ENCODE measurements around the gene KLF6.
A peak's percentile ranks its signal among the peaks of the same experiment; 100 is the strongest.

Gene KLF6

GRCh38 chr10:3766046-3766756 is 18.8 kb downstream of the KLF6 start:
- H3K27ac ChIP-seq (ENCODE audit: low read depth, low read length), result peak overlapping the region; percentile 21
- H3K9ac ChIP-seq (ENCODE audit: low read length in 5 of 5), result no peak overlapping the region
- H3K36me3 ChIP-seq (ENCODE audit: control insufficient read depth in 5 of 5, insufficient read depth in 5 of 5, low read length in 5 of 5), result no peaks in the 10 kb centered on the region
- H3K4me1 ChIP-seq (ENCODE audit: control insufficient read depth in 5 of 5, insufficient read depth in 5 of 5, low read length in 5 of 5), result peaks cover 0 to 28% (median 21%) of the 10 kb centered on the region in 5 donors
- H3K4me3 ChIP-seq (ENCODE audit: low read depth in 1 of 5, low read length in 5 of 5), result peak overlapping the region in 1 of 5 donors; percentile 8
- H3K27me3 ChIP-seq (ENCODE audit: control insufficient read depth in 5 of 5, insufficient read depth in 4 of 5, low read length in 5 of 5), result no peaks in the 10 kb centered on the region
- H3K9me3 ChIP-seq (ENCODE audit: control insufficient read depth in 5 of 5, low read length in 5 of 5), result no peaks in the 10 kb centered on the region

GRCh38 chr10:3765146-3765545 is 19.9 kb downstream of the KLF6 start:
- Histone ChIP-seq H3K27ac (ENCODE audit: low read depth, low read length) (no peak overlapping the region), H3K9ac (ENCODE audit: low read length in 5 of 5) (no peak overlapping the region), H3K4me3 (ENCODE audit: low read depth in 1 of 5, low read length in 5 of 5) (no peak overlapping the region), H3K36me3 (ENCODE audit: control insufficient read depth in 5 of 5, insufficient read depth in 5 of 5, low read length in 5 of 5) (no peaks in the 10 kb centered on the region), H3K4me1 (ENCODE audit: control insufficient read depth in 5 of 5, insufficient read depth in 5 of 5, low read length in 5 of 5) (peaks cover 0 to 28% (median 21%) of the 10 kb centered on the region in 5 donors), H3K27me3 (ENCODE audit: control insufficient read depth in 5 of 5, insufficient read depth in 4 of 5, low read length in 5 of 5) (no peaks in the 10 kb centered on the region), H3K9me3 (ENCODE audit: control insufficient read depth in 5 of 5, low read length in 5 of 5) (no peaks in the 10 kb centered on the region)

DNA sequence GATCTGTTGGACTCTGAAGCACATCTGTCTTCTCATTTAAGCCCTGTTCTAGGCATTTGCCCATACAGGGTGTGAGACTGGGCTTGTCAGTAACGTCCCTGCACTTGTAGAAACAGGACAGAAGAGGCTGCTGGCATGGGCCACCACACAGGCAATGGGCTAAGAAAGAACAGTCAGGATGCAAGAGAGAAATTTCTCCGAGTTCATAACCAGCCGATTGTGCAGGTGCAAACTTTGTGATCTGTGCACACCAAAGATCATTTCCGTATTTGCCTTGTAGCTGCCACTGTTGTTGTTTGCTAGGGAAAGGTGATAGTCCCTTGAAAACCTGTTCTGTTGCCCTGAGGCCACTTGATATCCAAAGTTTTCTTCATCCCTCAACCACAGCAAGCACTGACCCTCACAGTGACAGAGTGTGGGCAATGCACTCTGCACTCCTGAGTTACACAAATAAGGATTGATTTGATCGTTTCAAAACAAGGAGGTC is 20.3 kb downstream of the KLF6 start:
- Histone ChIP-seq H3K4me3 (ENCODE audit: low read depth in 1 of 5, low read length in 5 of 5) (no peak overlapping the region), H3K4me1 (ENCODE audit: control insufficient read depth in 5 of 5, insufficient read depth in 5 of 5, low read length in 5 of 5) (peaks cover 0 to 28% (median 21%) of the 10 kb centered on the region in 5 donors), H3K9me3 (ENCODE audit: control insufficient read depth in 5 of 5, low read length in 5 of 5) (no peaks in the 10 kb centered on the region), H3K27ac (ENCODE audit: low read depth, low read length) (no peak overlapping the region), H3K36me3 (ENCODE audit: control insufficient read depth in 5 of 5, insufficient read depth in 5 of 5, low read length in 5 of 5) (no peaks in the 10 kb centered on the region), H3K27me3 (ENCODE audit: control insufficient read depth in 5 of 5, insufficient read depth in 4 of 5, low read length in 5 of 5) (no peaks in the 10 kb centered on the region), H3K9ac (ENCODE audit: low read length in 5 of 5) (no peak overlapping the region)

DNA sequence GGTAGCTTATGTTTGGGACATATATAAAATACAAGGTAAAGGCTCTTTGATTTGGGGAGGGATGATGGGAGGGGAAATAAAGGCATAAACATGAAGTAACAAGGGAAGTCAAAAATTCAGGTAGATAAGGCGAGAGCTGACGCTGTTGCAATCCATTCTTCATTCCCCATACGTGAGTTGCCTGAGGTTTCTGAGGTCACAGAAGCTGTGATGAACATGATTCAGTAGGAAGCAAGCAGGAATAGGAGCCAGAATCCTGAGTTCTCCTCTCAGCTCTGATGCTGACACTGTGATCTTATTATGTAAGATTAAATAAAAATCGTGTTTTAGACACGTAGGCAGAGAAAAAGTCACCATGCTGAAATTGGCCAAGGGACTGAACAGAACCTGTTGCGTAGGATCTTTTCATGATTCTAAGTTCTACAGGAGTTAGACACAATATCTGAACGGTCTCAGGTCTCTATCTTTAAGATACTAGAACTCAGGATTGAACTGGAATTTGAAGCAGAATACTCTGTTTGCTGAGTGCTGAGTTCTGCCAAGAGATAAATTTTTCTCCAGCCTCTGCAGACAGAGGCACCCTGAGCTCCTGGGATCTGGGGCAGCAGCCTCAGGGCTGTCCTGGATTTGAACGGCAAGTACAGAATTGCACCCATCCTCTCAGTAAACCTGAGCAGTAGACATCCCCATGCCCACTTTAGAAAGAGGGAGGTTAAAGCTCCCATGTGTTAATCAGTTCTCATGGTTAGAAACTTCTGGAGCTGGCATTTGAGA is 21.0 kb downstream of the KLF6 start:
- Histone ChIP-seq H3K4me1 (ENCODE audit: control insufficient read depth in 5 of 5, insufficient read depth in 5 of 5, low read length in 5 of 5) (peaks cover 0 to 28% (median 21%) of the 10 kb centered on the region in 5 donors), H3K27ac (ENCODE audit: low read depth, low read length) (no peak overlapping the region), H3K4me3 (ENCODE audit: low read depth in 1 of 5, low read length in 5 of 5) (no peak overlapping the region), H3K27me3 (ENCODE audit: control insufficient read depth in 5 of 5, insufficient read depth in 4 of 5, low read length in 5 of 5) (no peaks in the 10 kb centered on the region), H3K36me3 (ENCODE audit: control insufficient read depth in 5 of 5, insufficient read depth in 5 of 5, low read length in 5 of 5) (no peaks in the 10 kb centered on the region), H3K9me3 (ENCODE audit: control insufficient read depth in 5 of 5, low read length in 5 of 5) (no peaks in the 10 kb centered on the region), H3K9ac (ENCODE audit: low read length in 5 of 5) (no peak overlapping the region)

DNA sequence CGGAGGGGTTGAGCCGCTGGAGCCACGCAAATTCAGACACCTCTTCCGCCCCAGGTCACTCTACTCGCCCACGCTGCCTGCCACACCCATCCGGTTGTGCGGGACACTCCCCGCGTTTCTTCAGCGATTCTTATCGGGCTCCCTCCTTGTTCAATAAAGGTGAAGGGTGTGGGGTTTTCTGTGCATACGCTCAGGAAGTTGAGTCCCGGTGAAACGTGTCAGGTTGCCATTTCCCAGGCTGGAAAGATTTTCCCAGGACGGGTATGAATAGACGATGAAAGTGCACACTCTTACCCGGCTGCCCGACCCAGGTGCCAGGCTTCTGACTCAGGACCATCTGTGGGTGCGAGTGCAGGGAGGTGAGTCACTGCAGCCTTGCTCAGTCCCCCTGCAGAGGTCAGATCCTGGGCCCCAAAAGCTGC is 22.0 kb downstream of the KLF6 start:
- Histone ChIP-seq H3K27ac (ENCODE audit: low read depth, low read length) (no peak overlapping the region), H3K36me3 (ENCODE audit: control insufficient read depth in 5 of 5, insufficient read depth in 5 of 5, low read length in 5 of 5) (no peaks in the 10 kb centered on the region), H3K9ac (ENCODE audit: low read length in 5 of 5) (no peak overlapping the region), H3K4me3 (ENCODE audit: low read depth in 1 of 5, low read length in 5 of 5) (no peak overlapping the region), H3K27me3 (ENCODE audit: control insufficient read depth in 5 of 5, insufficient read depth in 4 of 5, low read length in 5 of 5) (no peaks in the 10 kb centered on the region), H3K4me1 (ENCODE audit: control insufficient read depth in 5 of 5, insufficient read depth in 5 of 5, low read length in 5 of 5) (peaks cover 0 to 28% (median 21%) of the 10 kb centered on the region in 5 donors), H3K9me3 (ENCODE audit: control insufficient read depth in 5 of 5, low read length in 5 of 5) (no peaks in the 10 kb centered on the region)

GRCh38 chr10:3762309-3762708 is 22.7 kb downstream of the KLF6 start:
- H3K36me3 ChIP-seq (ENCODE audit: control insufficient read depth in 5 of 5, insufficient read depth in 5 of 5, low read length in 5 of 5), result no peaks in the 10 kb centered on the region
- H3K4me3 ChIP-seq (ENCODE audit: low read depth in 1 of 5, low read length in 5 of 5), result no peak overlapping the region
- H3K27me3 ChIP-seq (ENCODE audit: control insufficient read depth in 5 of 5, insufficient read depth in 4 of 5, low read length in 5 of 5), result no peaks in the 10 kb centered on the region
- peaks cover 0 to 28% (median 21%) of the 10 kb centered on the region in 5 donors for H3K4me1 ChIP-seq (ENCODE audit: control insufficient read depth in 5 of 5, insufficient read depth in 5 of 5, low read length in 5 of 5)
- H3K9ac ChIP-seq (ENCODE audit: low read length in 5 of 5), result no peak overlapping the region
- H3K27ac ChIP-seq (ENCODE audit: low read depth, low read length), result no peak overlapping the region
- no peaks in the 10 kb centered on the region for H3K9me3 ChIP-seq (ENCODE audit: control insufficient read depth in 5 of 5, low read length in 5 of 5)

DNA sequence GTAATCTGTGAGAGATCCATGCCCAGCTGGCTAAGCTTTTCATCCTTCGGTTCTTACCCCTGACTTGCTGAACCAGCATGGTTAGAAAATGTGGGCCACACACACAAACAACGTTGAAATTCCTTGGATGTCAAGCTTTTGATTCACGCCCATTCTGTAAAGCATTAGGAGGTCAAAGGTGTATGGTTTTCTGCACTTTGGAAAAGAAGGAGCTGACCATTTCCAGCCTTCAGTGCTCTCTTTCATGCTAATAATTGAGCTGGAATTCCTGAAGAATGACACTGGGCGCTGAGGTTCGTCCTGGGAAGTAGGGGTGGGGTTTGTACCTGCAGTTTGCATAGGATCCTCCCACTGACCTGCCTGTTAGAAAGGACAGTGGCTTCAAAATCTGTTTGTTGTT is 23.1 kb downstream of the KLF6 start:
- Histone ChIP-seq H3K27me3 (ENCODE audit: control insufficient read depth in 5 of 5, insufficient read depth in 4 of 5, low read length in 5 of 5) (no peaks in the 10 kb centered on the region), H3K36me3 (ENCODE audit: control insufficient read depth in 5 of 5, insufficient read depth in 5 of 5, low read length in 5 of 5) (no peaks in the 10 kb centered on the region), H3K4me3 (ENCODE audit: low read depth in 1 of 5, low read length in 5 of 5) (no peak overlapping the region), H3K4me1 (ENCODE audit: control insufficient read depth in 5 of 5, insufficient read depth in 5 of 5, low read length in 5 of 5) (peaks cover 0 to 28% (median 21%) of the 10 kb centered on the region in 5 donors), H3K9me3 (ENCODE audit: control insufficient read depth in 5 of 5, low read length in 5 of 5) (no peaks in the 10 kb centered on the region), H3K9ac (ENCODE audit: low read length in 5 of 5) (no peak overlapping the region), H3K27ac (ENCODE audit: low read depth, low read length) (no peak overlapping the region)

DNA sequence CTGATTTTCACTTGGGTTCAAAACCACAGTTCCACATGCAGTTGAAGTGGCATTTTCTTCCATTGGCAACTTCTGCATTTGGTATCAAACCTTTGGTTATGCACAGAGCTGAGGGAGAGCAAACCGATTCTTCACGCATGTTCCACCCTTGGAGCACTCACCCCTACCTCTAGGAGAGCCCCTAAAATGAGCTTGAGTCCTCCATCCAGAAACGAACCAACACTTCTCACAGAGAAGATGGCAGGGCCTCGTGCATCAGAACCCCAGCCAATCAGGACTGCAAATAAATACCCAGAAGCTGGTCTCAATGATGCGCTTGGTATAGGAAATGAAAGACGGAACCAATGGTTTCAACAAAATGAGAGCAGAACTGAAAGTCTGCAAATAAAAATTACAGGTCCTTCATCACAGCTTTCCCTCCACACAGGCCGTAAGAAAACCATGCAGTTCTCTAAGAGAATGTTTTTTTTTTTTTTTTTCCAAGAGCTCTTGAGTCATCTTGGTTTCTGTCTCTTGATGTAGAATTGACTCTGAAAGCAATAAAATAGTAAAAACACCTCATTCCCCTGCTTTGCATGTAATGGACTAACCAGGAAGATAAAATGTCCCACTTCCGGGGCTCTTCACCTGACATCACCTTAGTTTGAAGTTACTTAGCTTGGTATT is 23.9 kb downstream of the KLF6 start:
- no peaks in the 10 kb centered on the region for H3K9me3 ChIP-seq (ENCODE audit: control insufficient read depth in 5 of 5, low read length in 5 of 5)
- no peak overlapping the region for H3K27ac ChIP-seq (ENCODE audit: low read depth, low read length)
- no peaks in the 10 kb centered on the region for H3K36me3 ChIP-seq (ENCODE audit: control insufficient read depth in 5 of 5, insufficient read depth in 5 of 5, low read length in 5 of 5)
- H3K4me3 ChIP-seq (ENCODE audit: low read depth in 1 of 5, low read length in 5 of 5), result no peak overlapping the region
- peaks cover 0 to 25% (median 19%) of the 10 kb centered on the region in 5 donors for H3K4me1 ChIP-seq (ENCODE audit: control insufficient read depth in 5 of 5, insufficient read depth in 5 of 5, low read length in 5 of 5)
- H3K27me3 ChIP-seq (ENCODE audit: control insufficient read depth in 5 of 5, insufficient read depth in 4 of 5, low read length in 5 of 5), result no peaks in the 10 kb centered on the region
- no peak overlapping the region for H3K9ac ChIP-seq (ENCODE audit: low read length in 5 of 5)

DNA sequence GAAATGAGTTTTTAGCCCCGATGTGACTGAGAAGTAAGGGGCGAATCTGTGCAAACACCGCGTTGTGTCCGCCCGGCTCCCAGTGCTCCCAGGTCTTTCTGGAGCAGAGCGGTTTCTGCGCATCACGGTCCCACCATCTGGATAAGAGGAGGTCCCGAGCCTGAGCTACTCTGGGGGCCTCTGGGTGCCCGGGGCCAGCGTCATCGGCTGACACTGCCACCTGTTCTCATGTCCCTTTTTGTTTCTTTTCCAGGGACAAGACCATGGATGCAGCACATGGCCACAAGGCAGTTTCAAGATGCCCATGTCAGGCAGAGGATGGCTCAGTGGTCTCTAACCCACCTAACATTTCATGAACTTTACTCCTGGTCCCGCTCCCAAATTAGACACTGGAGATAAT is 24.9 kb downstream of the KLF6 start:
- H3K27me3 ChIP-seq (ENCODE audit: control insufficient read depth in 5 of 5, insufficient read depth in 4 of 5, low read length in 5 of 5), result no peaks in the 10 kb centered on the region
- H3K27ac ChIP-seq (ENCODE audit: low read depth, low read length), result no peak overlapping the region
- H3K4me3 ChIP-seq (ENCODE audit: low read depth in 1 of 5, low read length in 5 of 5), result no peak overlapping the region
- H3K36me3 ChIP-seq (ENCODE audit: control insufficient read depth in 5 of 5, insufficient read depth in 5 of 5, low read length in 5 of 5), result no peaks in the 10 kb centered on the region
- H3K9ac ChIP-seq (ENCODE audit: low read length in 5 of 5), result no peak overlapping the region
- H3K9me3 ChIP-seq (ENCODE audit: control insufficient read depth in 5 of 5, low read length in 5 of 5), result no peaks in the 10 kb centered on the region
- peaks cover 0 to 20% (median 14%) of the 10 kb centered on the region in 5 donors for H3K4me1 ChIP-seq (ENCODE audit: control insufficient read depth in 5 of 5, insufficient read depth in 5 of 5, low read length in 5 of 5)

- H3K27me3 ChIP-seq (ENCODE audit: control insufficient read depth in 5 of 5, insufficient read depth in 4 of 5, low read length in 5 of 5), result no peaks in the 10 kb centered on the region
- H3K9me3 ChIP-seq (ENCODE audit: control insufficient read depth in 5 of 5, low read length in 5 of 5), result no peaks in the 10 kb centered on the region
- H3K9ac ChIP-seq (ENCODE audit: low read length in 5 of 5), result no peak overlapping the region
- no peak overlapping the region for H3K27ac ChIP-seq (ENCODE audit: low read depth, low read length)
- no peak overlapping the region for H3K4me3 ChIP-seq (ENCODE audit: low read depth in 1 of 5, low read length in 5 of 5)
- peaks cover 0 to 18% (median 16%) of the 10 kb centered on the region in 5 donors for H3K4me1 ChIP-seq (ENCODE audit: control insufficient read depth in 5 of 5, insufficient read depth in 5 of 5, low read length in 5 of 5)
- no peaks in the 10 kb centered on the region for H3K36me3 ChIP-seq (ENCODE audit: control insufficient read depth in 5 of 5, insufficient read depth in 5 of 5, low read length in 5 of 5)
These were observed 25.6 kb downstream of the KLF6 start for GRCh38 chr10:3759397-3759796.

Data from subcutaneous abdominal adipose tissue (tissue), 5 donors.